ENCODE measurements around the gene C5orf63.

C5orf63 gene

DNA sequence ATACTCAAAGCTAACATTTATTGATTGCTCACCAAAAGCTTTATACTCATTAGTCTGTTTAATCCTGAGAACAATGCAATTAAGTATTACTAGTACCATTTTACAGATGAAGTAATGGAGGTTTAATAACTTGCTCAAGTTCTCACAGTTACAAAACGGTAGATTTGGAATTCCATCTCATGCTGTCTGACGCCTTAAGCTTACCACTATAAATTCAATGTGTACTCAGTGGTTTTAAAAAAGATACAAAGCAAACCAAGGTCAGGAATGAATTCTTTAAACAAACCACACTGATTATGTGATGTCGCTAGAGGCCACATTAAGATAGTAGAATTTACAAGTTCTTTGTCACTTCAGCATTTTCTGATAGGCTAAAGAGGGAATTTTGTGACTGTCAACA, 1.2 kb upstream of the C5orf63 start:
- H3K27ac ChIP-seq = no peak overlapping the region
- TF ChIP-seq, protein P1, sequence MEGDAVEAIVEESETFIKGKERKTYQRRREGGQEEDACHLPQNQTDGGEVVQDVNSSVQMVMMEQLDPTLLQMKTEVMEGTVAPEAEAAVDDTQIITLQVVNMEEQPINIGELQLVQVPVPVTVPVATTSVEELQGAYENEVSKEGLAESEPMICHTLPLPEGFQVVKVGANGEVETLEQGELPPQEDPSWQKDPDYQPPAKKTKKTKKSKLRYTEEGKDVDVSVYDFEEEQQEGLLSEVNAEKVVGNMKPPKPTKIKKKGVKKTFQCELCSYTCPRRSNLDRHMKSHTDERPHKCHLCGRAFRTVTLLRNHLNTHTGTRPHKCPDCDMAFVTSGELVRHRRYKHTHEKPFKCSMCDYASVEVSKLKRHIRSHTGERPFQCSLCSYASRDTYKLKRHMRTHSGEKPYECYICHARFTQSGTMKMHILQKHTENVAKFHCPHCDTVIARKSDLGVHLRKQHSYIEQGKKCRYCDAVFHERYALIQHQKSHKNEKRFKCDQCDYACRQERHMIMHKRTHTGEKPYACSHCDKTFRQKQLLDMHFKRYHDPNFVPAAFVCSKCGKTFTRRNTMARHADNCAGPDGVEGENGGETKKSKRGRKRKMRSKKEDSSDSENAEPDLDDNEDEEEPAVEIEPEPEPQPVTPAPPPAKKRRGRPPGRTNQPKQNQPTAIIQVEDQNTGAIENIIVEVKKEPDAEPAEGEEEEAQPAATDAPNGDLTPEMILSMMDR (IDR thresholded peaks at IDR 0.05) = no peak
- no peak for TF ChIP-seq ZFX (IDR thresholded peaks at IDR 0.05; ENCODE audit: borderline replicate concordance)

DNA sequence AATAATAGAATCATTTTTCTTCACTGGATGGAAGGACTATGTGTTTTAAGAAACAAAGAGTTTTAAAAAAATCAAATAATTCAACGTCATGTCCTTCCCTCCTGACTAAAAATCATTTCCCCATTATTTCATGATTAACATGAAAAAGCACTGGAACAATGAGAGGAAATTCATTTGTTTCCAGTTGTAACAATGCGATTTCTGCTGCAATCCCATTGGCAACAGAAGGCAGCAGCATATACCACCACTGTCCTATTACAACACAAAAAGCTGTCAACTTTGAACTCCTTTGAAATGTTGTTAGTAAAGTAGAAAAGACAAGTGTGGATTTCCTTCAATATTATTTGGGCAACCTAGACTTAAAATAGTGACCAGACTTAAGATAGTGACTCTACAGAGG, 3.1 kb downstream of the C5orf63 start:
- TF ChIP-seq, protein P1 (IDR thresholded peaks at IDR 0.05) = no peak
- no peak for TF ChIP-seq ZFX (IDR thresholded peaks at IDR 0.05; ENCODE audit: borderline replicate concordance)
- H3K27ac ChIP-seq = no peak overlapping the region

DNA sequence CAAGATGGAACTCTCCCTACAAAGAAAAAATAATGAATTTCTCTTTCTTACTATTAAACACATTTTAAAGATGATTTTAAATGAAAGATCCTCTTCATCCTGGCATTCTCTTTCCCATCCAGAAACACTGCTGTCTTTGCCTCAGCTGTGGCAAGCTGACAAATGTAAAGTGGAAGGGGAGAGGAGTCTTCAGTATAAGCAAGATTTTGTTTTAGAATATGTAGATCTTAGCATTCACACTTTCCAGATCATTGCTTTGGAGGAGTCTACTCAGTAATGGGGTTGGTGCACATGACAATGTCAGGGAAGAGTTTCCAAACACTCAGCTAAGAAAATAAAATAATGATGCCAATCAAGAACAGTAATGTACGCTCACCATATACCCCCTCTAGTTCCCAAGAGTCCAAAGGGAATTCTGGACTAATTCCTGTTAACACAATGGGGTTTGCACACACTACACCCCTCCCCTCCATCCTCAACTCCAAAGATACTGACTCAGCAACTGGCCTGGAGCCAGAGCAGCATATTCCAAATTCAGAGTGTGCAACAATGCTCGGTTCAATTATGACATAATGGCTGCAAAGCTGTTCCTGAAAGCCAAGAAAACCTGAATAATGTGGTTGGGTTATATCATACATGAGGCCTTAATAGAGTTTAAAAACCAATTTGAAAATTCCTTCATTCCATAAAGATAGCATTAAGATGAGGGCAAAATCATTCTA, 4.6 kb downstream of the C5orf63 start:
- no peak overlapping the region for H3K27ac ChIP-seq
- TF ChIP-seq, protein P1 (IDR thresholded peaks at IDR 0.05) = no peak
- no peak for TF ChIP-seq ZFX (IDR thresholded peaks at IDR 0.05; ENCODE audit: borderline replicate concordance)

DNA sequence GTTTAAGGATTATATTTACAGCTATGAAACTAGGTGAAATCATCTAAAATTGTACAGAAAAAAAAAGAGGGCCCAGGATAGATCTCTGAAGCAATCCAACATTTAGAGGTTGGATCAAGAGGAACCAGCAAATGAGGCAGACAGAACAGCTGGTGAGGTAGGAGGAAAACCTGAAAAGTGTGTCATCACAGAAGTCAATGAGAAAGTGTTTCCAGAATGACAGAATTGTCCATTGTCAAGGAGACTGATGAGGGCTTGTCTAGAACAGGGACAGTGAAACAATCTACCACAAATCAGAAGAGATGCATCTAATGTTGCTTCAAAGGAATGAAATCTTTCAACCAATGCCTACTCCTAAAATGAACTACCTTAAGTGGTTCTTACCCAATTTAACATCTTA, 6.6 kb downstream of the C5orf63 start:
- TF ChIP-seq, protein P1 (IDR thresholded peaks at IDR 0.05) = no peak
- no peak for TF ChIP-seq ZFX (IDR thresholded peaks at IDR 0.05; ENCODE audit: borderline replicate concordance)

DNA sequence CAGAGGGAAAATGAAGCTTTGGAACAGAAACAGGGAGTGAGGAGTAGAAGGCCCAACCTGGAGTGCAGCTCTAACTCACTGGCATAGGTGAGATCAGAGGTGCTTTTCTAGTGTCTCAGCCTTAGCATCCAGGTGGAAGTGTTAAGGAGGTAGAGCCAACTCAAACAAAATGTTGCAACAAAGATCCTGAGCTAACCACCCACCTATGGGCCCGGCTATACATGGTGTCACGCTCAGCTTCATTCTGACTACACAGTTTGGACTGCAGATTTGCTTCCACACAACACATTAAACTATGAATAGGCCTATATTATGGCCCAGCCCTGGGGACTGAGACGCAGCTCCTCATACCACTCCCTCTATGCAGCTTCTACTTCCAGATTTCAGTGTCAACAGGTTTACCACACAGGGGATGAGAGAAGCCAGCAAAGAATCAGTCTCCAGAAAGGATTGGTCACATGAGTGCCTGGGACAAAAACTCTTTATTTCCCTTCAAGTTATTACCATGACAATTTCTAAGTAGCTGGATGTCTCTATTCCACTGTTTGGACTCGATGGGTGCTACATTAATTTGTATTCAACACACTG, 9.0 kb downstream of the C5orf63 start:
- TF ChIP-seq ZFX (IDR thresholded peaks at IDR 0.05; ENCODE audit: borderline replicate concordance) = no peak
- TF ChIP-seq, protein P1 (IDR thresholded peaks at IDR 0.05) = no peak
- H3K27ac ChIP-seq = no peak overlapping the region

More for the DNA sequence above, 6.6 kb downstream of the C5orf63 start:
- H3K27ac ChIP-seq = no peak overlapping the region

DNA sequence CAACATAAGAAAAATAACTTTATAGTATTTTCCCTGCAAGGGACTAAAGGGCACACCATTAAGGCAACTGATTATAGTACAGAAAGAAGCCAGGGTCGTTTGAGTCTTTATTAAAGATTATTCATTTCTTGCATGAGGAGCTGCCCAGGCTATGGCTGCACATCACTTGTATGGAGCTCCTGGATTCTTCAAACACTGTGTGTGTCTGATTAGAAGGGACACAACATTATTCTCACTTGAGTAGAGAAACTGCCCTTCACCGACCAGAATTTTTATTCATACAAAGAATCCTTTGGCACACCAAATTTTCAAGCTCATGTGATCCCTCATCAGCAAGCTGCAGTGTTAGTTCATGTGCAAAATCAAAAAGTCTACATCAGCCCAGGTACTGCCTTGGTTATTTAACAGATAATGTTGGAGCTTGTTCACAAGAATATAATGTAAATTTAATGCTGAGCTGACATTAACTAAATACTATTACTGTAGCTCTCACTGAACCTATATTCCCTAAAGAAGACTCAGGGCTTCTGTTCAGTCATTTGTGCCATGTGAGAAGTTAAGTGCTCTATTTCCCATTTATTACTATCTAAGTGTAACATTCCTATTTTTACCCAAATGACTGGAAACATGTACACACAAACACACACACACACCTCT, 9.9 kb downstream of the C5orf63 start:
- TF ChIP-seq, protein P1 (IDR thresholded peaks at IDR 0.05) = no peak
- TF ChIP-seq ZFX (IDR thresholded peaks at IDR 0.05; ENCODE audit: borderline replicate concordance) = no peak

DNA sequence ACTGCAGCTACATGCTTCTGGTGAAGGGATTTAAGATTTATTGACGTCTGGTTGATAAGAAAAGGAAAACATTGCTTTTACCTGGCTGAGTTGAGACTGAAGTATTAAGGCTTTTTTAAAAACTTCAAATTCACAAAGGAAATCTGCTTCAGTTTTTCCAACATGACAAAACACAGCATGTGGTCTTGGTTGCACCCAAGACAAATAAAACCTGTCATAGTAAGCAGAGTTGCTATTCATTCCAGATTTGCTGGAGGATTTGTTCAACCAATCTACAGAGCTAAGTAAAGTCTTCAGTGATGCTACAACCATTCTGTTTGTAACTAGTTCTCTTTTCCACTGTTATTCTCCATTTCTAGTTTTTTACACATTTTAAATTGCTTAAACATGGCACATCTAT, 11.3 kb downstream of the C5orf63 start:
- no peak for TF ChIP-seq ZFX (IDR thresholded peaks at IDR 0.05; ENCODE audit: borderline replicate concordance)
- TF ChIP-seq, protein P1 (IDR thresholded peaks at IDR 0.05) = no peak
- no peak overlapping the region for H3K27ac ChIP-seq

More for the DNA sequence above, 9.9 kb downstream of the C5orf63 start:
- no peak overlapping the region for H3K27ac ChIP-seq

All from 22Rv1 (cell line).